ENCODE data around the gene ACIN1. TPM values are rescaled to one million over a fixed set of nuclear protein-coding genes. Genes with fewer than 3 reads are reported as not detected.

The ACIN1 gene
- total RNA-seq, 1 donor from 2014 or later: 263 TPM

- peaks cover 3% of the 10 kb centered on the region for H3K4me1 Mint-ChIP-seq
- H3K27me3 Mint-ChIP-seq: no peaks in the 10 kb centered on the region
- POLR2A ChIA-PET: interaction anchor here (1.0 kb wide), 1 partner anchor 15 kb away, joined by 3 read pairs; the partner anchor contains the start of genes ACIN1 and C14orf119
- H3K27ac Mint-ChIP-seq: no peak overlapping the region
- H3K4me3 Mint-ChIP-seq: no peak overlapping the region
- intact Hi-C loops (cut with micrococcal nuclease): loop anchor here (5.0 kb wide), 1 partner anchor 218 kb away; no protein-coding TSS in a partner anchor
- no peak for ATAC-seq (ENCODE audit: low read depth)
- no peak for TF ChIP-seq CTCF (IDR thresholded peaks at IDR 0.05)
- peaks cover 83% of the 10 kb centered on the region for H3K36me3 Mint-ChIP-seq (ENCODE audit: low read depth)
- H3K9me3 Mint-ChIP-seq: no peaks in the 10 kb centered on the region
- DNase-seq: no peak
- CTCF ChIA-PET: interaction anchor here (0.8 kb wide), 1 partner anchor 12 kb away, joined by 4 read pairs; no protein-coding TSS in a partner anchor
These were observed 15.2 kb downstream of the ACIN1 start for GRCh38 chr14:23079716-23080115.

- H3K27ac Mint-ChIP-seq: no peak overlapping the region
- no peak overlapping the region for H3K4me3 Mint-ChIP-seq
- no peaks in the 10 kb centered on the region for H3K9me3 Mint-ChIP-seq
- TF ChIP-seq CTCF (IDR thresholded peaks at IDR 0.05): no peak
- ATAC-seq (ENCODE audit: low read depth): peak; percentile 18
- DNase-seq: no peak
- ChIA-PET CTCF (interaction anchor here (1.3 to 3.5 kb wide), 10 partner anchors 8 to 107 kb away, joined by 3 to 35 read pairs (median 14); partner anchors contain the start of genes ACIN1, C14orf119 and SLC7A8), POLR2A (interaction anchor here (0.7 to 2.7 kb wide), 2 partner anchors 16 to 662 kb away, joined by 3 to 17 read pairs; partner anchors contain the start of genes ACIN1 and C14orf119)
- H3K27me3 Mint-ChIP-seq: no peaks in the 10 kb centered on the region
- peaks cover 86% of the 10 kb centered on the region for H3K36me3 Mint-ChIP-seq (ENCODE audit: low read depth)
- intact Hi-C loops (cut with micrococcal nuclease): loop anchor here (5.0 kb wide), 1 partner anchor 219 kb away; no protein-coding TSS in a partner anchor
- peaks cover 3% of the 10 kb centered on the region for H3K4me1 Mint-ChIP-seq
These were observed 16.2 kb downstream of the ACIN1 start for GRCh38 chr14:23078692-23079116.

- no peak for DNase-seq
- peaks cover 3% of the 10 kb centered on the region for H3K4me1 Mint-ChIP-seq
- no peak for ATAC-seq (ENCODE audit: low read depth)
- ChIA-PET CTCF (interaction anchor here (0.7 to 3.5 kb wide), 15 partner anchors 8 to 108 kb away, joined by 3 to 35 read pairs (median 8); partner anchors contain the start of genes ACIN1, C14orf119 and SLC7A8), POLR2A (interaction anchor here (1.2 to 2.7 kb wide), 2 partner anchors 9 to 17 kb away, joined by 4 to 17 read pairs; partner anchors contain the start of genes ACIN1 and C14orf119)
- H3K27ac Mint-ChIP-seq: no peak overlapping the region
- H3K9me3 Mint-ChIP-seq: no peaks in the 10 kb centered on the region
- H3K36me3 Mint-ChIP-seq (ENCODE audit: low read depth): peaks cover 85% of the 10 kb centered on the region
- intact Hi-C loops (cut with micrococcal nuclease): loop anchor here (1.0 to 5.0 kb wide), 3 partner anchors 42 to 219 kb away; no protein-coding TSS in a partner anchor
- H3K27me3 Mint-ChIP-seq: no peaks in the 10 kb centered on the region
- TF ChIP-seq CTCF (IDR thresholded peaks at IDR 0.05): no peak
- H3K4me3 Mint-ChIP-seq: no peak overlapping the region
These were observed 17.0 kb downstream of the ACIN1 start for GRCh38 chr14:23077962-23078361.

GRCh38 chr14:23076785-23077408 lies 18.0 kb downstream of the ACIN1 start:
- CTCF ChIA-PET: interaction anchor here (0.7 to 3.5 kb wide), 18 partner anchors 8 to 306 kb away, joined by 3 to 35 read pairs (median 5); partner anchors contain the start of genes ACIN1, C14orf119, CDH24 and SLC7A8
- no peak for TF ChIP-seq CTCF (IDR thresholded peaks at IDR 0.05)
- Mint-ChIP-seq H3K4me1 (peaks cover 7% of the 10 kb centered on the region), H3K36me3 (ENCODE audit: low read depth) (peaks cover 92% of the 10 kb centered on the region), H3K9me3 (no peaks in the 10 kb centered on the region), H3K27me3 (no peaks in the 10 kb centered on the region), H3K4me3 (no peak overlapping the region), H3K27ac (no peak overlapping the region)
- DNase-seq (no peak), ATAC-seq (ENCODE audit: low read depth) (peak; percentile 67)
- POLR2A ChIA-PET: interaction anchor here (1.2 to 2.7 kb wide), 2 partner anchors 8 to 18 kb away, joined by 4 to 17 read pairs; partner anchors contain the start of genes ACIN1 and C14orf119
- intact Hi-C loops (cut with micrococcal nuclease): loop anchor here (1.0 to 5.0 kb wide), 3 partner anchors 43 to 220 kb away; no protein-coding TSS in a partner anchor

GRCh38 chr14:23074906-23075305 lies 20.0 kb downstream of the ACIN1 start:
- ChIA-PET CTCF (interaction anchor here (1.2 to 1.3 kb wide), 2 partner anchors 18 to 46 kb away, joined by 3 read pairs; no protein-coding TSS in a partner anchor), POLR2A (interaction anchor here (0.5 to 1.2 kb wide), 3 partner anchors 12 to 246 kb away, joined by 4 read pairs; no protein-coding TSS in a partner anchor)
- Mint-ChIP-seq H3K27ac (no peak overlapping the region), H3K4me1 (peaks cover 25% of the 10 kb centered on the region), H3K4me3 (no peak overlapping the region), H3K9me3 (no peaks in the 10 kb centered on the region), H3K27me3 (no peaks in the 10 kb centered on the region), H3K36me3 (ENCODE audit: low read depth) (peaks cover 82% of the 10 kb centered on the region)
- TF ChIP-seq CTCF (IDR thresholded peaks at IDR 0.05): no peak
- ATAC-seq (ENCODE audit: low read depth): no peak
- DNase-seq: no peak
- intact Hi-C loops (cut with micrococcal nuclease): loop anchor here (5.0 kb wide), 1 partner anchor 222 kb away; no protein-coding TSS in a partner anchor

Data from activated B cell treated with CpG ODN at 0.5 μM for 24 hours (primary cell).